ENCODE data around the gene RTP5.

Gene RTP5

GRCh38 chr2:241844066-241844728 lies 25.3 kb upstream of the RTP5 start:
- DNase-seq = peak; percentile 44

DNA sequence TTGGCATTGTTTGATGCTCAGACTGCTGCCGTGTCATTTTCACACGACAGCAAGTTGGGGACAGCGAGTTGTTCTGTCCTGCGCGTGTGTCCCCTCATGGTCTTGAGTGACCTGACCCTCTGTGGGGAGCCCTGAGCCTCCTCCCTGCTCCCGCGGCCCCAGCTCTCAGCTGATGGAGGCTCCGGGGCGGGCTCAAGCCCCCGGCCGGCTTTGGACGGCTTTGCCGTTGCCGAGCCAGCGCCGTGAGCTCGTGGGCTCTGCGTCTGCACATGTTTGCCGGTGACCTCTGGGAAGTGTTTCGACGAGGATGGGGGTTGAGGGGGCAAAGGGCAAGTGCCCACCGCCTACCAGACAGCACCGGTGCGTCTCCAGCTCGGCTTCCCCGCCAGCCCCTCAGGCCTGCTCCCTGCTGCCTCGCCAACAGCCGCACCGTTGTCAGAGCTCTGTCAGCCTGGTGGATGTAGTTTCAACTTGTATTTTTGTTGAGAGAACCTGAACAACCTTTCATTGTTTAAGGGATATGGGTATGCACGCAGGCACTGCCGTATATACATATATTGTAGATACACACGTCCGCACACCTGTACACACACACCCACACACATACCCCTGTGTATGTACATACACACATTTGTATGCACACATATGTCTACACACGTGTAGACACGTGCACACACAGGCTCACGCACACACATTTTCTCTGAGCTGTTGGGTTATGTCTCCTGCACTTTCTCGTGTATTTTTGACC lies 24.5 kb upstream of the RTP5 start:
- DNase-seq = no peak

GRCh38 chr2:241846406-241846805 lies 23.1 kb upstream of the RTP5 start:
- DNase-seq = no peak

DNA sequence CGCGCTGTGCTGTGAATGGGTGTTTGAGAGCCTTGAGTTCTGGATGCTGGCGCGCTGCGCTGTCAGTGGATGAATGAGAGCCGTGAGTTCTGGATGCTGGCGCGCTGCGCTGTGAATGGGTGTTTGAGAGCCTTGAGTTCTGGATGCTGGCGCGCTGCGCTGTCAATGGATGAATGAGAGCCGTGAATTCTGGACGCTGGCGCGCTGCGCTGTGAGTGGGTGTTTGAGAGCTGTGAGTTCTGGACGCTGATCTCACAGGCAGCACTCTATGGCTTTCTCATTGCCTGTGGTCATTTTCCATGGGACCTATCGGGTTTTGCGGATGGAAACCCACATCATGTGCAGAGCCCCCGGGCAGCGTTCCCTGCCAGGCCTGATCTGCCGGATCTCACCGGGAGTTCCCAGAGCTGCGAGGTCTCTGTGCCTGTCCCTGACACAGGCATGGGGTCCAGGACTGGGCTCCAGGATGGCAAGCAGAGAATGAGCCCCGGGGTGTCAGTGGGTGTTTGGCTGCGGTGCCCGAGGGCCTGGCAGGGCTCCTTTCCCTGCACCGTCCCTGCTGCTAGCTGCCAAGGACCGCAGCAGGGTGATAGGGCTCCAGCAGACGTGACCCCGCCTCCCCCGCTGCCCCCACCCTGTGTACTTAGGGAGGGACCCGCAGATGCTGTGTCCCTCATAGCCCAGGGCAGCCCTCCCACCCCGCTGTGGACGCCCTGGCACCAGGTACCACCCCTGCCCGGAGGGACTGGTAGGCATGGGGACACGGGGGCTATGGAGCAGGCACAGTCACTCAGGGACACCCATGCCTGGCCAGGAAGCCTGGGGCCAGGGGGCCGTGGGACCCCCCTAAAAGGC lies 20.5 kb upstream of the RTP5 start:
- DNase-seq = no peak

- DNase-seq = no peak
Observed at GRCh38 chr2:241849616-241850543, 19.6 kb upstream of the RTP5 start.

- no peak for DNase-seq
Observed at GRCh38 chr2:241850544-241851324, 18.8 kb upstream of the RTP5 start.

DNA sequence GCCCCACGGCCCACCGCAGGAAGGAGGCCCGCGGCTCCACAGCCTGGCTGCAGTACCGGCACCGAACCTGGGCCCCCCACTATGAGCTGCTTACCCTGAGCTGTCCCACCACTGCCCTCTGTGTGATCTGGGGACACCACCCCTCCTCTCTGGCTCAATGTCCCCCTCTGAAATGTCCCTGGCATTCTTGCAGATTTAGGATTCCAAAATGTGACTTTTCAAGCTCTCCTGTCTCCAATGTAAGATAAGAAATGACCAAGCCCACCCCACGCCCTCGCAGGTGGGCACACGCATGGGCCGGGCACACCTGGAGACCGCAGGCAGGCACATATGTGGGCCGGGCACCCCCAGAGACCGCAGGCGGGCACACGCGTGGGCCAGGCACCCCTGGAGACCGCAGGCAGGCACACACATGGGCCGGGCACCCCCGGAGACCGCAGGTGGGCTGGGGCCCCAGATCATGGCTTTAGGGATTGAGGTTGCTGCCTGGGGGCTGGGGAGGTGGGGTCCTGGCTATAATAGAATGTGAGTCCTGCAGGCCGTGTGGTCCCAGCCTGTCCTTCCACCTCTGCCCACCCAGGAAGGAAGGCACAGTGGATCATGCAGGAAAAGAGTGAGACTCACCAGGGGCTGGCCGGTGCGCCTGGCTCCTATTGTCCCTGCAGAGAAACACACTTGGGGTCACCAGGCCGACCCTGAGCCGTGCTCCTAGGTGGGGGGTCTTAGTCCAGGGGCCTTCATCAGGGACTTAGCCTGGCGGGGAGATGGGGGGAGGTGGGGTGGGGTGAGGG lies 18.0 kb upstream of the RTP5 start:
- no peak for DNase-seq

- DNase-seq = no peak
Observed at GRCh38 chr2:241852116-241852980, 17.2 kb upstream of the RTP5 start.

- DNase-seq = no peak
Observed at GRCh38 chr2:241852981-241853631, 16.4 kb upstream of the RTP5 start.

GRCh38 chr2:241853651-241854341 lies 15.7 kb upstream of the RTP5 start:
- DNase-seq = no peak

GRCh38 chr2:241854342-241855244 lies 14.9 kb upstream of the RTP5 start:
- DNase-seq = no peak

- no peak for DNase-seq
Observed at GRCh38 chr2:241855245-241855887, 14.2 kb upstream of the RTP5 start.

DNA sequence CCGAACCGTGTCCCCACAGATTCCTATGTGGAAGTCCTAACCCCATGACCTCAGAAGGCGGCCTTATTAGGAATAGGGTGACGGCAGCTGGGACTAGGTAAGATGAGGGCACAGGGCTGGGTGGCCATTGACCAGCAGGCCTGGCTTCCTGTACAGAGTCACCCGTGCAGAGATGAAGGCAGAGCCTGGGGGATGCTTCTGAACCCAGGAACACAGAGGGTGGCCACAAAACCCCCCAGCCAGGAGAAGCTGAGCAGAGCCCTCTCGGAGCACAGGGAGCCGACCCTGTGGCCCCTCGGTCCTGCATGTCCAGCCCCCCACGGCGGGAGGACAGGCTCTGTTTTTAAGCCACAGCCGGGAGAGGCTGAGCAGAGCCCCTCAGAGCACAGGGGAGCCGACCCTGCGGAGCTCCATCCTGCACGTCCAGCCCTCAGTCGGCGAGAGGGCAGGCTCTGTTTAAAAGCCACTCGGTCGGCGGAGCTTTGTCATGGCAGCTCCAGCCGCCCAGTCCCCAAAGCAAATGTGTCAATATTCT lies 13.6 kb upstream of the RTP5 start:
- DNase-seq = no peak

GRCh38 chr2:241857041-241857541 lies 12.4 kb upstream of the RTP5 start:
- DNase-seq = no peak

GRCh38 chr2:241857572-241858121 lies 11.9 kb upstream of the RTP5 start:
- DNase-seq = no peak

Measured in GOT3 (cell line).